Cardiac muscle cell (in vitro differentiated cells and primary cell): ENCODE results near the gene CFAP43. TPM values are rescaled to one million over a fixed set of nuclear protein-coding genes. Genes with fewer than 3 reads are reported as not detected.

Source experiments
- DNase-seq, 2 donors: peaks; one replicate each; pipeline versions ENCODE4 v3.0.0 to v3.0.0-alpha.2; 2010 to 2017; ENCODE audit warnings: low read depth in 1 of 2, low spot score in 1 of 2
- H3K27ac ChIP-seq: fragments of 200-600 bp; sonication (generic); 2 replicates; pipeline ENCODE4 v1.5.1; 2016
- H3K27me3 ChIP-seq: fragments of 200-600 bp; sonication (generic); 2 replicates; pipeline ENCODE4 v1.6.0; 2016; ENCODE audit warnings: control low read depth
- H3K36me3 ChIP-seq: fragments of 200-600 bp; sonication (generic); 2 replicates; pipeline ENCODE4 v1.5.1; 2016; ENCODE audit warnings: control low read depth
- H3K4me1 ChIP-seq: fragments of 200-600 bp; sonication (generic); 2 replicates; pipeline ENCODE4 v1.8.1; 2017; ENCODE audit warnings: low read depth, mild to moderate bottlenecking, mixed run types
- H3K4me3 ChIP-seq: fragments of 200-600 bp; sonication (generic); 2 replicates; pipeline ENCODE4 v1.5.1; 2016; ENCODE audit warnings: mild to moderate bottlenecking
- H3K9me3 ChIP-seq: fragments of 200-600 bp; sonication (generic); 2 replicates; pipeline ENCODE4 v1.5.1; 2017; ENCODE audit warnings: low read depth, mild to moderate bottlenecking, control low read depth
- polyA plus RNA-seq: library from polyadenylated mRNA; unstranded; fragments of >200 nt; fragmentation: Nextera tagmentation; extraction: Ambion mirVana; gene quantifications from 2 replicates; pipeline ENCODE4 v1.2.1, GENCODE V29; 2016
- total RNA-seq: library from RNA; depleted of rRNA; stranded (reverse); fragments of >200 nt; gene quantifications from 2 replicates; pipeline ENCODE4 v1.2.3, GENCODE V29; 2016
- TF ChIP-seq, protein P1 (sequence below): IDR thresholded peaks from 2 replicates; pipeline ENCODE4 v1.5.1; 2012; ENCODE audit warnings: low read depth, mild to moderate bottlenecking, low read length

CFAP43 gene
- total and polyA plus RNA-seq, 2 experiments from 2014 or later = 0.36 to 0.67 TPM

DNA sequence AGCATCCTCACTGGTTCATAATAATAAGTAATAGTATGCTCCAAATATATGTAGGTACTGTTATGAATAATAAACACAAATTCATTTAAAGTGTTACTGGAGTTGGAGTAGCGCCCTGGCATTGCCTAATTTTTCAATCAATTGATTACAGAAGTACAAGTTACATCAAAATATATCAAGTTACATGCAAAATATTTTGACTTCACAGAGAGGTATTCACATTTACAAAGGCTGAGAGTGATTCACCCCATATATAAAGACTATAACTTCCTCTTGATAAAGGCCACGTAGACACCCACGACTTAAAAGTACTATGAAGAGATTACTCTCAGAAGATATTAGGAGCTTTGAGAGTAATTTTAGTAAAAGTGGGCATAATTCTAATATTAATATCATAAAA, 132.9 kb downstream of the CFAP43 start:
- no peaks in the 10 kb centered on the region for H3K36me3 ChIP-seq
- TF ChIP-seq, protein P1, sequence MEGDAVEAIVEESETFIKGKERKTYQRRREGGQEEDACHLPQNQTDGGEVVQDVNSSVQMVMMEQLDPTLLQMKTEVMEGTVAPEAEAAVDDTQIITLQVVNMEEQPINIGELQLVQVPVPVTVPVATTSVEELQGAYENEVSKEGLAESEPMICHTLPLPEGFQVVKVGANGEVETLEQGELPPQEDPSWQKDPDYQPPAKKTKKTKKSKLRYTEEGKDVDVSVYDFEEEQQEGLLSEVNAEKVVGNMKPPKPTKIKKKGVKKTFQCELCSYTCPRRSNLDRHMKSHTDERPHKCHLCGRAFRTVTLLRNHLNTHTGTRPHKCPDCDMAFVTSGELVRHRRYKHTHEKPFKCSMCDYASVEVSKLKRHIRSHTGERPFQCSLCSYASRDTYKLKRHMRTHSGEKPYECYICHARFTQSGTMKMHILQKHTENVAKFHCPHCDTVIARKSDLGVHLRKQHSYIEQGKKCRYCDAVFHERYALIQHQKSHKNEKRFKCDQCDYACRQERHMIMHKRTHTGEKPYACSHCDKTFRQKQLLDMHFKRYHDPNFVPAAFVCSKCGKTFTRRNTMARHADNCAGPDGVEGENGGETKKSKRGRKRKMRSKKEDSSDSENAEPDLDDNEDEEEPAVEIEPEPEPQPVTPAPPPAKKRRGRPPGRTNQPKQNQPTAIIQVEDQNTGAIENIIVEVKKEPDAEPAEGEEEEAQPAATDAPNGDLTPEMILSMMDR = no peak
- DNase-seq = peak in 1 of 2 donors; percentile 27
- H3K4me1 ChIP-seq = no peaks in the 10 kb centered on the region
- H3K27me3 ChIP-seq = no peaks in the 10 kb centered on the region
- H3K9me3 ChIP-seq = no peaks in the 10 kb centered on the region
- H3K27ac ChIP-seq = no peak overlapping the region
- H3K4me3 ChIP-seq = no peak overlapping the region

DNA sequence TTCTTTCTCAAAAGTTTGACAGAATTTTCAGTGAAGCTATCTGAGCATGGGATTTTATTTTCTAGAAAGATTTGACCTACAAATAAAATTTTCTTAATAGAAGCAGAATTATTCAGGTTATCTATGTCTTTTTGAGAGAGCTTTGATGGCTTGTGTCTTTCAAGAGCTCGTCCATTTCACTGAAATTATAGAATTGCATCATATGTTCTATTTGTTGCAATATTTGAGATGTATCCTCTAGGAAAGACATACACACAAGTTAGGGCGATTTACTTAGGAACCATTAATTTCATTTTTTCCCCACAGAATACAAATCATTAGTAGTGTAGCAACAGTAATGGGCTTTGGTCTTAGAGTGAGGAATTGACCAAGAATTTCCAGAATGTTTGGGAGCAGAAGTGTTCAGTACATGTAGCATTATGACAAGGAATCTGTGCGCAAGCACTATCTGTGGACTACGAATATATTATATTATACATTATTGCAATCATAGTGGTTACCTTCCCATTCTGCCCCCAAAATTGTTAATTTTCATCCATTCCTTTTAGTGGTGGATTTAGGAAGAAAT, 133.7 kb downstream of the CFAP43 start:
- H3K9me3 ChIP-seq = no peaks in the 10 kb centered on the region
- H3K27me3 ChIP-seq = no peaks in the 10 kb centered on the region
- no peak overlapping the region for H3K4me3 ChIP-seq
- TF ChIP-seq, protein P1 = no peak
- no peak overlapping the region for H3K27ac ChIP-seq
- peak in 1 of 2 donors; percentile 40 for DNase-seq
- H3K4me1 ChIP-seq = no peaks in the 10 kb centered on the region
- H3K36me3 ChIP-seq = no peaks in the 10 kb centered on the region

DNA sequence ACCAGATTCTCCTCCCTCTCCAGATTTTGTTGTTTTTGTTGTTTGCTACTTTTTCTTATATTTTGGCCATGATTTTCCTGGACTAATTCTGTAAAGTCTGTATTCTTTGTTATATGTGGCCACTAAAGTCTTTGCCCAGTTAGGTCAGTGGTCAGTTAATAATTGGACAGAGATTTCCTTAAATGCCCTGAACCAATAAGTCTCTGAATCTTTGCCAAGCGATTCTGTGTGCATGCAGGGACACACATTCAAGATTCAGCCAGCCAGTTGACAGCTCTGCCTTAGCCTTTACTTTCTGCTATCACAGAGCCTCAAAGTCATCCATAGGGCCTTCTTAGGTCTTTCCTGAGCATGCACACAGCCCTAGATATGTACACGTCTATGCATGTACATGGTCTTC, 135.5 kb downstream of the CFAP43 start:
- TF ChIP-seq, protein P1 = no peak
- DNase-seq = no peak
- H3K27me3 ChIP-seq = no peaks in the 10 kb centered on the region
- H3K4me1 ChIP-seq = no peaks in the 10 kb centered on the region
- no peak overlapping the region for H3K4me3 ChIP-seq
- no peaks in the 10 kb centered on the region for H3K9me3 ChIP-seq
- no peaks in the 10 kb centered on the region for H3K36me3 ChIP-seq
- H3K27ac ChIP-seq = no peak overlapping the region

DNA sequence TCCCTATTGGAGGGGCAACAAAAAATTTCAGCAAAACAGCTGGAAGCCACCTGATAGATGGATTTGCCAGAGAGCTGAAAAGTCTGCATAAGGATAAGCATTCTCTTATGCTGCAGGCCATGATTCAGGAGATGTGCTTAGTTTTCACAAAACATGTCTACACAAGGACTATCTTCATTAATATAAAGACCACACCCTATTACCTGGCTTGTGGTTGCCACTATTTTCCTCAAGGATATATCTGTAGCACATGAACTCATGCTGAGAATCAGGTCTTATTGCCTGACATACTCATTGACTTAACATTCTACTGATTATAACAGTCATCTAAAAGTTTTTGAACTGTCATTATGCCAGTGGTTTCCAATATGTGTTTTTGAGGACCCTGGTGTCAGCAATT, 139.4 kb downstream of the CFAP43 start:
- Histone ChIP-seq H3K9me3 (no peaks in the 10 kb centered on the region), H3K27me3 (no peaks in the 10 kb centered on the region), H3K36me3 (no peaks in the 10 kb centered on the region), H3K4me1 (no peaks in the 10 kb centered on the region), H3K27ac (no peak overlapping the region), H3K4me3 (no peak overlapping the region)
- DNase-seq = no peak
- TF ChIP-seq, protein P1 = no peak

DNA sequence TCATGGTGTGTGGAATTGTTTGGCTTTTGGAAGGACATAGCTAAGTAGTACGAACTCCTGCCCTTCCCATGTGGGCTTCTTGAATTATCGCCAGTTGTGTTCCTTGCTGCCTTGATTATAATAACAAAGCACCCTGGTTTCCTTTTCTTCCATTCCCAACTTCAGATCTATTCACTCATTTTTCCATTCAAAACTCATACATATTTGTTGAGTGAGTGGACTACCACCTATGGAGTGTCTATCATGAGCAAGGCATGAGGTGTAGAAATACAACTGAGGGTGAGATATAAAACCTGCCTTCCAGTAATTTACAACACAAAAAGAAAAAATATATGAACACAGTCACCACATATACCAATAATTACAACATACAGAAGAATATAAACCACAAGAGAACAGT, 141.6 kb downstream of the CFAP43 start:
- H3K27me3 ChIP-seq = no peaks in the 10 kb centered on the region
- TF ChIP-seq, protein P1 = no peak
- peak in 1 of 2 donors; percentile 7 for DNase-seq
- H3K27ac ChIP-seq = no peak overlapping the region
- no peak overlapping the region for H3K4me3 ChIP-seq
- H3K9me3 ChIP-seq = no peaks in the 10 kb centered on the region
- H3K4me1 ChIP-seq = no peaks in the 10 kb centered on the region
- H3K36me3 ChIP-seq = no peaks in the 10 kb centered on the region
